Inferior parietal cortex (tissue), 1 donor: ENCODE results near the gene KRTAP26-1.

ENCODE experiments used
- DNase-seq: peaks from one replicate; pipeline ENCODE4 v3.0.0-alpha.2; 2016; ENCODE audit errors: extremely low spot score

KRTAP26-1 gene

GRCh38 chr21:30271611-30272010 lies 48.5 kb downstream of the KRTAP26-1 start:
- DNase-seq: no peak

DNA sequence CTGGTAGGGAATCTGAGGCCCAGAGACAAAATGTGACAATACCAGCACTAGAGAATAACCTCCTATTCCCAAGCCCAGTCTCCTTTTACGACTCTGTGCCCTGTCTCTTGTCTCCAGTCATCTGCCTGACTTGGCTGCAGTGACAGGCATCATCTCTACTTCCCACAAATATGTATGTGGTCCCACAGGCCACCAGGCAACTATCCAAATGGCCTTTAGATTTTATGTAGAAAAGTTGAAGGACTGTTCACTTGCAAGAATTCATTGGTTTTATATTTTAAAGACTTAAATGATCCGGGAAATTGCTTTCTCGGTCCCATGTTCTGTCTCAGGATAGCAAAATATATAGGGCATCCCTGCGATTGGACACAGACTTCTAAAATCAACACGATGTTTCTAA lies 49.0 kb downstream of the KRTAP26-1 start:
- DNase-seq: no peak

DNA sequence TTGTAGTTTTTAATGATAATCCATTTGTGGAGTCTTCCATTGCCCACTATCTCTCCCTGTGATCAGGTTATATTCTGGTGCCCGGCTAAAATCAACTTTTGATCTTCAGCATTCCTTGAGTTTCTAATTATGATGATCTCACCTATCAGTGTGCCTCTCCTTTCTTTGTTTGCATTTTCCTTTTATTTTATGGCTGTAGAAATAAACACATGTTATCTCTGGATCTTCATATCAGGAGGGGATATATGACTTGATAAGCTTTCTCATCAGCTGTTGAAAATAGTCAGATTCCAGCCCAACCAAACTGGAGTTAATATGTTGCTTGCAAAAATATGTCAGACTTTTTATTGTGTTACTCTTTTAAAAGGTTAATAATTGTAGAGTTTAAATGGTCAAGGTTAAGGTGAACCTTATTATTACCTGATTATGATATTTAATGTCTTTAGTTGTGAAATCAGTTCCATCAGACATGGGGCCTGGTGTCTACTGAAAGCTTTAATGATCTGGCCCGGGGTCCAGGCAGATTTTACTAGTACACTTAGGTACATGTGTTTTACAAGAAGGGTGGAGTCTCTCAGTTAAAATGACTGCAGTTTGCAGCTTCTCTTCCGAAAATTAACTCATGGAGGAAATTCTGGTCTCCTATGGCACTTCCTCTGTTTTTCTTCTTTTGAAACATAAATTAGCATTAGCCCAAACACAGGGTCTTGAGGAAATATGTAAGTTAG lies 50.1 kb downstream of the KRTAP26-1 start:
- no peak for DNase-seq
